Activated CD4-positive, alpha-beta T cell treated with anti-CD3 and anti-CD28 coated beads for 1 hour (primary cell): ENCODE results near the gene FXYD5.
A peak's percentile ranks its signal among the peaks of the same experiment; 100 is the strongest.
"Not testable (repeated sequence)": the region's sequence is repeated elsewhere in the genome, so short reads cannot be mapped to it uniquely, and the experiment has no call there.

Source experiments
- DNase-seq: peaks from one replicate; pipeline ENCODE4 v3.0.0-alpha.2; 2020

The FXYD5 gene

GRCh38 chr19:35140207-35140961 lies 14.2 kb upstream of the FXYD5 start:
- no peak for DNase-seq

GRCh38 chr19:35140962-35141836 lies 13.3 kb upstream of the FXYD5 start:
- peak; percentile 94 for DNase-seq

GRCh38 chr19:35141837-35142605 lies 12.5 kb upstream of the FXYD5 start:
- DNase-seq = no peak

GRCh38 chr19:35142606-35143230 lies 11.8 kb upstream of the FXYD5 start:
- peak; percentile 66 for DNase-seq

DNA sequence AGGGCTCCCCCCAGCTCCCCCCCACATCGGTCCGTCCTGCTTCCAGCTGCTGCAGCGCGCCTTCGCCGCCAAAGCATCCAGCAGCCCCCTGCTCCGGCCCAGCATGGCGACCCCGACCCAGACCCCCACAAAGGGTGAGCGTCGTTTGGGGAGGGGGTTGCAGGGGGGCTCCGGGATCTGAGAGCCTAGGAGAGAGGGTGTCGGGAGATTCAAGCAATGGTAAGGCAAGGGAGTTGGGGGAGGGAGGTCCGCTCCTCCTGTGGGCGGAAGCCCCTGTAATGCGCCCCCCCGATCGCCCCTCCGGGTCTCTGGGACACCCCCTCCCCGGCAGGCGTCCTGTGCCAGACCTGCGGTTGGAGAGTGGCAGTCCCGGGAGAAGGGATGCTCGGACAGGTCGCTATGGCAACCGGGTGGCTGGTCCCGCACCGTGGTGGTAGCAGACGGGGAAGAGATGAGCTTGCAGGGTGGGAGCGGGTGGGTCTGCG lies 11.3 kb upstream of the FXYD5 start, which contains the start of gene FXYD7:
Gene FXYD7, plus strand, starts transcription at position 25 of the 485 bp plus-strand sequence. Its CDS starts 79 bp downstream, at position 104.
- DNase-seq = no peak

- DNase-seq = no peak
Measured at GRCh38 chr19:35143818-35144217, 10.7 kb upstream of the FXYD5 start.

- no peak for DNase-seq
Measured at GRCh38 chr19:35144259-35144599, 10.3 kb upstream of the FXYD5 start.

DNA sequence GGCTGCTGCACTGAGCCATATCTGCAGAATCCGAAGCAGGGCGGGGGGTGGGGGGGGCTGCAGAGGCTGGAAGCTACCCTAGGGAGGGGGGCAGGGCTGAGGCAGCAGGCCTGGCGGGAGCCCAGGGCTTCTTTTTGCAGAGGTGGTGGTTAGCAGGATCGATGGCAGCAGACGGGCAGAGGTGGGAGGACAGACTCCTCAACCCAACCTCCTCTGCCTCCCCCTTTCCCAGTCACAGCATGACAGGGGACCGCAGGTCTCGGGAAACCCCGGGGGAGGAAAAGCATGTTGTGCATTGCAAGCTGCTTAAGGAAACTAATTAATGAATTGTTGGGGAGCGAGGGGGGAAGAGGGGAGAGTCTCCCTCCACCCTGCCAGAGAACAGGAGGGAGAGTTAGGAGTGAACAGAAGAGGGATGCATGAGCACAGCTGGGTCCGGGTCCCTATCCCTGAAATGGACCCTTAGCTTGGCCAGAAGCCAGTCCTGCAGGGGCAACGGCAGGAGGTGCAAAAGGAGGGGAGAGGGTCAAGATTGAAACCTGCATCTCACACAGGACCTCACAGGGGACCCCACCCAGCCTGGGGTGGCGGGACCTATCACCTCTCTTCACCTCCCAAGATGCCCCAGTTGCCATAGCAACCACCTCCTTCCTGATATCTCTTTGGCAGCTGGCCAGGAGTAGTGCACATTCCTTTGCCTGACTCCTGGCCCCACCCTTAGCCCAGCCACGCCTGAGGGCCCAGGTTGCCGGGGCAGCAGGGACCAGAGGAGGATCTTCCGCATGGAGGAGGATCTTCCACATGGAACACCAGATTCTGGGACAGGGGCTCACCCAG lies 9.7 kb upstream of the FXYD5 start:
- peak; percentile 13 for DNase-seq

DNA sequence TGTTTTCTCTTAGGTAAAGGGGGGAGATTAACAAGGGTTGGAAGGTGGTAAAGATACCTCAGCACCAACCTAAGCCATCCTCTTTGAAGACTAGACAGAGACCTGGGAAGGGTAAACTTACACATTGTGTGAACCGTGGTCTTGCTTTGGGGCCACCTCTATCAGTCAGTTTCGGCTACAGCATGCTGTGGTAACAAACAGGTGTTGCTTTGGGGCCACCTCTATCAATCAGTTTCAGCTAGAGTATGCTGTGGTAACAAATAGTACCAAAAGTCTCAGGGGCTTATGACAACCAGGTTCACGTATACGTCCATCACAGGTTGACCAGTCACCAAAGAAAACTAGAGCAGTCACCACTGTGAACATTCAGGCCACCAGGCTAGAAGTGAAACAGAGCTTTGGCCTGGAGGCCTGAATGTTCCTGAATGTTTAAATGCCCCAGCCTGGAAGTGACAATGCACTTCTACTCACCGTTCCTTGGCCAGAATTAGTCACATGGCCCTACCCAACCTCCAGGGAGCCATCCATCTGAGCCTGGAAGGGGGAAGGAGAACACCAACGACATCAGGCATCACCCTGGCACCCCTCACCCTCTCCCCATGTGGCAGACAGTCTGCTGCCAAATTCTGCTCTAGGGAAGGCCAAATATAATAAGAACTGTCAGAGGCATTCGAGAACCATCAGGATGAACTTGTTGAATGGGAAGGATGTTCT lies 7.6 kb upstream of the FXYD5 start:
- DNase-seq = no peak

GRCh38 chr19:35149463-35149862 lies 5.1 kb upstream of the FXYD5 start:
- DNase-seq = no peak

- no peak for DNase-seq
Measured at GRCh38 chr19:35150445-35150844, 4.1 kb upstream of the FXYD5 start.

DNA sequence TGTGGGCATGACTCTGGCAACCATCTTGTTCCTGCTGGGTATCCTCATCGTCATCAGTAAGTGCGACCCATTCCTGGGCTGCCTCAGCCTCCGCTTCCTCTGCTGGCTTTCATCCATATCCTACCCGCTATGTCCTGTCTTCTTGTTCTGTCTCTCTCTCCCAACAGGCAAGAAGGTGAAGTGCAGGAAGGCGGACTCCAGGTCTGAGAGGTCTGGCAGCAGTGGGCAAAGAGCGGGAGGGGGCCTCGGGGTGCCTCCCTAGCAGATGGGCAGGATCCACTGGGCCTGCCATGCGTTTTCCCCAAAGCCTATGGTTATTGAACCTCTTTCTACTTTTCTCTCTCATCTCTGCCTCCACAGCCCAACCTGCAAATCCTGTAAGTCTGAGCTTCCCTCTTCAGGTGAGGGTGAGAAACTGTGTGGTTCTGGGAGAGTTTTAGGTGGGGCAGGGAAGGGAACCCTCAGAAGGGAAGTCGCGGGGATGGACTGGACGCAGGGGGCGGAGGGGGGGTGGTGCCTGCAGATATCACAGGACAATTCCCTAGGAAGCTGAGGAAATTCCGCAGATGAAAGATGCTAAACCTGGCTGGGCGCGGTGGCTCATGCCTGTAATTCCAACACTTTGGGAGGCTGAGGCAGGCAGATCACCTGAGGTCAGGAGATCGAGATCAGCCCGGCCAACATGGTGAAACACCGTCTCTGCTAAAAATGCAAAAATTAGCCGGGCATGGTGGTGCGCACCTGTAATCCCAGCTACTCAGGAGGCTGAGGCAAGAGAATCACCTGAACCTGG lies 3.1 kb upstream of the FXYD5 start:
- no peak for DNase-seq

GRCh38 chr19:35153129-35153522 lies 1.4 kb upstream of the FXYD5 start:
- DNase-seq = not testable (repeated sequence)

DNA sequence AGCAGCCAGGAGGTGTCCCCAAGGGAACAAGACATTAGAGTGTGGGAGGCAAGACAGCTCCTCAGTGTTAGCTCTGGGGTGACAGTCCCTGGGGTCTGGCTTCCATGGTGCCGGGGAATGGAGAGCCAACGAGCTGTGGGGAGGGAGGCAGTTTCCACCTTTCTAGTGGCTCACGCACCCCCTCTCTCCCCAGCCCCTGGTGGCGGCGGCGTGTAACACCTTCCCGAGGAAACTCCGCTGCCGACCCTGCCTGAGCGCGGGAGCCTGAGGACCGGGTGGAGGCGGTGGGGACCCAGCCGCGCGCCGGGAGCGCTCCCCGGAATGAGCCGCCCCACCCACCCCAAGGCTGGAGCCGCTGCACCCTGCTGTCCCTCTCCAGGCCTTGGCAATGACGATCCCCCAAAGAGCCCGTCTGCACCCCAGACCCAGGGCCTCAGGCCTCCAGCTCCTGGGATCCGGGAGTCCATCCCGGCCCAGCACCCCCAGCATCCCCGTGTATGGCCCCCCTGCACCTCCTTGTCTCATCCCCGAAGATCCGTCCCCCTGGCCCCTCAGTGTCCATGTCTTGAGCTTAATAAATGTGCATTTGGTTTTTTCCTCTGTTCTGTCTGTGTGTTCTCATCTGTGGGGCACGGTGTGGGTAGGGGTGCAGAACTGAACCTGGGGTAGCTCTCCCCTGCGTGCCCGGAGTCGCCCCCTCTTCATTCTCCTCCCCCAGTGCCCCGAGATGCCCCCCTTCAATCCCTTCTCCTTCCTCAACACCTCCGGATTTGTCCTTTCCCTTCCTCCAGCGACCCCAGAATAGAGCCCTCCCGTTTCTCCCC lies 622 bp upstream of the FXYD5 start:
- DNase-seq = peak; percentile 66

- DNase-seq = no peak
Measured at GRCh38 chr19:35155441-35155840, 906 bp downstream of the FXYD5 start.

DNA sequence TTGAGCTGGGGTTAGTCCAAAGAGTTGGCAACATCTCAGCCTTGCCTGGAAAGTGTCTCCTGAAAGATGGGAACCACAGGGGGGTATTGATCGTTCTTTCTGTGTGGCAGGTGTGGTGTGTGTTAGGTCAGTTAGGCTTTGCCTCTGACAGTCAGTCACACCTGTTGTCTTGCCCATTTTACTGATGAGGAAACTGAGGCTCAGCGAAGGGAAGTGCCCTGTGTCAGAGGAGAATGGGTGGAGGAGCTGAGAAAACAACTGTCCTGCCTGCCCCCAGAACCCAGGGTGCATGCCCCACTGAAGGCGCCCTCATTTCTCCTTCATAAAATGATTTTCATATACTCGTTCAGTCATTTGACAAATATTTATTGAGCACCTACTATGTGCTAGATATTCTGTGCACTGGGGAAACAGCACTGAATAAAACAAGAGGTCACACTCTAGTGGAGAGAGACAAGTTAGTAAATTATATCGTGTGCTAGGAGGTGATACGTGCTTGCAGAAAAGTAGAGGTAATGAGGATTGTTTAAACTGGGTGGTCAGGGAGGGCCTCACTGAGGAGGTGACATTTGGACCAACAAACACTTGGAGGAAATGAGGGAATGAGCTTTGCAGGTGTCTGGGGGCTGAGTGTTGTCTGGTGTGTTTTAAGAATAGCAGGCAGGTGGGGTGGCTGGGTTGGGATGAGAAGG lies 1.6 kb downstream of the FXYD5 start:
- DNase-seq = no peak

DNA sequence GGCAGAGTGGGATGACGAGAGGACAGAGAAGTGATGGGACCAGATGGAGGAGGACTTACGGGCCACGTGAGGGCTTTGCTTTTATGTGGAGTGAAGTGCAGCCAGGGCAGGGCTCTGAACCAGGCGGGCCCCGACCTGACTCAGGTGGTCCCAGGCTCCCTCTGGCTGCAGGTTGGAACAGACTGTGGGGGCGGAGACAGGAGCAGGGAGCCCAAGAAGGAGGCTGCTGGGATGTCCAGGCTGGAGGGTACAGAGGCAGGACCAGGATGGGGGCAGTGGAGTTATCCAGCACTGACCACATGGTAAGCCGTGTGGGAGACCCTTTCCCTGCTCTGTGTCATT lies 2.1 kb downstream of the FXYD5 start:
- DNase-seq = no peak

DNA sequence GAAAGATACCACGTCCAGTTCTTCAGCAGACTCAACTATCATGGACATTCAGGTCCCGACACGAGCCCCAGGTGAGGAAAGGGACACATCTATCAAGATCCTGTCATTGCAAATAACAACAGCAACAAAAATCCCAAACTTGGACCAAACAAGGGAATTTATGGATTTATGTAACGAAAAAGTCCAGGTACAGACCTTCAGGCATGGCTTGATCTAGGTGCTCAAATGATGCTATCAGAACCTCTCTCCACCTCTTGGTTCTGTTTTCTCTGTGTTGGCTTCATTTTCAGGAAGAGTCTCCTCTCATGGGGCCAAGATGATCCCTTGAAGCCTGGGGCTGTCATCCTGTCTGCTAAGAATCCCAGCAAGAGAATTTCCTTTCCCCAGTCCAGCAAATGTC lies 2.9 kb downstream of the FXYD5 start:
- no peak for DNase-seq

DNA sequence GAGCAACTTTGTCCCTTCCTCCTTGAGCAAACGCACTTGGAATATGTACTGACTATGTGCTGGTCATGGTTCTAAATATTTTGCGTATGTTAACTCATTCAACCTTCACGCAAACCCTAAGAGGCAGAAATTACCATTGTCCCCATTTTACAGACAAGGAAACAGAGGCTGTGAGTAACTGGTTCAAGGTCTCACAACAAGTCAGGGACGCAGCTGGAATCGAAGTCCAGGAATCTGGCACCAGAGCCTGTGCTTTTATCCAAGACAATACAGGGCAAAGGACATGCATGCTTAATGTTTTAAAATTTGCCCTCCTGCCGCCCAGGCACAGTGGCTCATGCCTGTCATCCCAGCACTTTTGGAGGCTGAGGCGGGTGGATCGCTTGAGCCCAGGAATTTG lies 5.1 kb downstream of the FXYD5 start:
- DNase-seq = no peak
